GM13977 (cell line): ENCODE measurements around the gene ANAPC16.

Experiments used
- DNase-seq: peaks from one replicate; pipeline ENCODE4 v3.0.0; 2012; ENCODE audit warnings: low spot score
- CTCF ChIP-seq: IDR thresholded peaks from 2 replicates; pipeline ENCODE4 v1.5.1; 2012; ENCODE audit warnings: mild to moderate bottlenecking, control low read depth; ENCODE audit not compliant: insufficient read depth; ENCODE audit errors: extremely low read depth, missing control alignments
- in situ Hi-C: fragments of 300-500 bp; cut with MboI; formaldehyde crosslinking; loops from one replicate; pipeline ENCODE4 v1.12.0; 2022; ENCODE audit warnings: low sequenced_read_pairs, low pct_unique_long_range_greater_than_20kb, mixed read lengths, inconsistent platforms; ENCODE audit not compliant: unreplicated experiment

ANAPC16 gene

GRCh38 chr10:72173619-72174296, 42.1 kb upstream of the ANAPC16 start:
- in situ Hi-C loops, result no loop called here
- DNase-seq, result no peak
- no peak for TF ChIP-seq CTCF

- no peak for DNase-seq
- in situ Hi-C loops, result no loop called here
- no peak for TF ChIP-seq CTCF
Measured at GRCh38 chr10:72174297-72174662, 41.5 kb upstream of the ANAPC16 start.

- TF ChIP-seq CTCF, result no peak
- no peak for DNase-seq
- in situ Hi-C loops, result no loop called here
Measured at GRCh38 chr10:72175149-72175548, 40.7 kb upstream of the ANAPC16 start.

GRCh38 chr10:72176701-72177100, 39.1 kb upstream of the ANAPC16 start:
- in situ Hi-C loops, result no loop called here

GRCh38 chr10:72177454-72177853, 38.4 kb upstream of the ANAPC16 start:
- DNase-seq, result no peak
- in situ Hi-C loops, result no loop called here
- no peak for TF ChIP-seq CTCF

More at GRCh38 chr10:72176701-72177100, 39.1 kb upstream of the ANAPC16 start:
- no peak for DNase-seq
- no peak for TF ChIP-seq CTCF

GRCh38 chr10:72184156-72184555, 31.7 kb upstream of the ANAPC16 start:
- in situ Hi-C loops, result no loop called here
- TF ChIP-seq CTCF, result no peak
- DNase-seq, result no peak
